SK-N-MC (cell line): Measurements from ENCODE around the gene TIGIT.

Experiments used
- EZH2 ChIP-seq: fragments of 200-600 bp; sonication (generic); IDR thresholded peaks from one replicate; pipeline ENCODE4 v1.6.1; 2017; ENCODE audit warnings: antibody characterized with exemption
- POLR2AphosphoS5 ChIP-seq: IDR thresholded peaks from 2 replicates; pipeline ENCODE4 v1.6.1; 2012; ENCODE audit warnings: mild to moderate bottlenecking, low read depth, low read length, borderline replicate concordance

GRCh38 chr3:114355653-114356052 lies 61.8 kb downstream of the TIGIT start:
- TF ChIP-seq EZH2 = no peak
- no peak for TF ChIP-seq POLR2AphosphoS5
